ENCODE results near the gene GFER. TPM values are rescaled to one million over a fixed set of nuclear protein-coding genes. Genes with fewer than 3 reads are reported as not detected.

Gene GFER
- total and polyA plus RNA-seq, 9 of the 15 experiments (the other 6 are each of a cell fraction or from before 2014, with no cell fraction given) = 4.3 to 53.7 (median 19.8) TPM

GRCh38 chr16:2003827-2004641 lies 20.0 kb downstream of the GFER start (continued):
- TF ChIP-seq MAFG (tag; conservative IDR thresholded peaks at IDR 0.05) (no peak), CBX3 (IDR thresholded peaks at IDR 0.05; ENCODE audit: borderline replicate concordance in 1 of 2, low read length in 2 of 2) (peak in 1 of 2 experiments; percentile 52; a peak in 1 of 3 replicates), HDAC3 (IDR thresholded peaks at IDR 0.05; ENCODE audit: borderline replicate concordance, partially characterized antibody) (no peak), NR1H2 (CRISPR knock-in tag; IDR thresholded peaks at IDR 0.05) (no peak), ZNF24 (IDR thresholded peaks at IDR 0.05) (no peak), XRCC3 (IDR thresholded peaks at IDR 0.05) (no peak), EZH2 (IDR thresholded peaks at IDR 0.05; ENCODE audit: borderline replicate concordance, low read depth, low read length) (no peak), TAF9B (IDR thresholded peaks at IDR 0.05; ENCODE audit: partially characterized antibody) (no peak), ZSCAN29 (IDR thresholded peaks at IDR 0.05) (no peak), EWSR1 (IDR thresholded peaks at IDR 0.05; ENCODE audit: borderline replicate concordance, low read depth, partially characterized antibody) (no peak), CREM (IDR thresholded peaks at IDR 0.05; ENCODE audit: low read depth) (peak; percentile 70), PPARD (CRISPR knock-in tag; IDR thresholded peaks at IDR 0.05) (no peak), ZNF584 (CRISPR knock-in tag; IDR thresholded peaks at IDR 0.05; ENCODE audit: low read depth) (no peak), SMARCC2 (IDR thresholded peaks at IDR 0.05; ENCODE audit: low read depth) (no peak), KHSRP (IDR thresholded peaks at IDR 0.05) (no peak), LARP7 (IDR thresholded peaks at IDR 0.05) (no peak), FOXM1 (IDR thresholded peaks at IDR 0.05; ENCODE audit: low read depth) (no peak), FOXM1 (CRISPR knock-in tag; IDR thresholded peaks at IDR 0.05; ENCODE audit: low read depth) (no peak), POLR2A (conservative IDR thresholded peaks at IDR 0.05) (peak; percentile 28; the same call in 1 of the 2 replicates)
- TF ChIP-seq, protein P1, sequence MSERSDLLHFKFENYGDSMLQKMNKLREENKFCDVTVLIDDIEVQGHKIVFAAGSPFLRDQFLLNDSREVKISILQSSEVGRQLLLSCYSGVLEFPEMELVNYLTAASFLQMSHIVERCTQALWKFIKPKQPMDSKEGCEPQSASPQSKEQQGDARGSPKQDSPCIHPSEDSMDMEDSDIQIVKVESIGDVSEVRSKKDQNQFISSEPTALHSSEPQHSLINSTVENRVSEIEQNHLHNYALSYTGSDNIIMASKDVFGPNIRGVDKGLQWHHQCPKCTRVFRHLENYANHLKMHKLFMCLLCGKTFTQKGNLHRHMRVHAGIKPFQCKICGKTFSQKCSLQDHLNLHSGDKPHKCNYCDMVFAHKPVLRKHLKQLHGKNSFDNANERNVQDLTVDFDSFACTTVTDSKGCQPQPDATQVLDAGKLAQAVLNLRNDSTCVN (CRISPR knock-in tag; IDR thresholded peaks at IDR 0.05) = no peak
- TF ChIP-seq, protein P2, sequence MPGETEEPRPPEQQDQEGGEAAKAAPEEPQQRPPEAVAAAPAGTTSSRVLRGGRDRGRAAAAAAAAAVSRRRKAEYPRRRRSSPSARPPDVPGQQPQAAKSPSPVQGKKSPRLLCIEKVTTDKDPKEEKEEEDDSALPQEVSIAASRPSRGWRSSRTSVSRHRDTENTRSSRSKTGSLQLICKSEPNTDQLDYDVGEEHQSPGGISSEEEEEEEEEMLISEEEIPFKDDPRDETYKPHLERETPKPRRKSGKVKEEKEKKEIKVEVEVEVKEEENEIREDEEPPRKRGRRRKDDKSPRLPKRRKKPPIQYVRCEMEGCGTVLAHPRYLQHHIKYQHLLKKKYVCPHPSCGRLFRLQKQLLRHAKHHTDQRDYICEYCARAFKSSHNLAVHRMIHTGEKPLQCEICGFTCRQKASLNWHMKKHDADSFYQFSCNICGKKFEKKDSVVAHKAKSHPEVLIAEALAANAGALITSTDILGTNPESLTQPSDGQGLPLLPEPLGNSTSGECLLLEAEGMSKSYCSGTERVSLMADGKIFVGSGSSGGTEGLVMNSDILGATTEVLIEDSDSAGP (CRISPR knock-in tag; IDR thresholded peaks at IDR 0.05) = 0 out of 2 replicates have a peak, but pooled peaks have one; percentile 31
- TF ChIP-seq, protein P3, sequence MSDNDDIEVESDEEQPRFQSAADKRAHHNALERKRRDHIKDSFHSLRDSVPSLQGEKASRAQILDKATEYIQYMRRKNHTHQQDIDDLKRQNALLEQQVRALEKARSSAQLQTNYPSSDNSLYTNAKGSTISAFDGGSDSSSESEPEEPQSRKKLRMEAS (CRISPR knock-in tag; IDR thresholded peaks at IDR 0.05) = peak; percentile 85
- TF ChIP-seq, protein P4, sequence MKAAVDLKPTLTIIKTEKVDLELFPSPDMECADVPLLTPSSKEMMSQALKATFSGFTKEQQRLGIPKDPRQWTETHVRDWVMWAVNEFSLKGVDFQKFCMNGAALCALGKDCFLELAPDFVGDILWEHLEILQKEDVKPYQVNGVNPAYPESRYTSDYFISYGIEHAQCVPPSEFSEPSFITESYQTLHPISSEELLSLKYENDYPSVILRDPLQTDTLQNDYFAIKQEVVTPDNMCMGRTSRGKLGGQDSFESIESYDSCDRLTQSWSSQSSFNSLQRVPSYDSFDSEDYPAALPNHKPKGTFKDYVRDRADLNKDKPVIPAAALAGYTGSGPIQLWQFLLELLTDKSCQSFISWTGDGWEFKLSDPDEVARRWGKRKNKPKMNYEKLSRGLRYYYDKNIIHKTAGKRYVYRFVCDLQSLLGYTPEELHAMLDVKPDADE (conservative IDR thresholded peaks at IDR 0.05; ENCODE audit: control insufficient read depth, low read depth, low read length) = peak; percentile 87
- TF ChIP-seq, protein P5, sequence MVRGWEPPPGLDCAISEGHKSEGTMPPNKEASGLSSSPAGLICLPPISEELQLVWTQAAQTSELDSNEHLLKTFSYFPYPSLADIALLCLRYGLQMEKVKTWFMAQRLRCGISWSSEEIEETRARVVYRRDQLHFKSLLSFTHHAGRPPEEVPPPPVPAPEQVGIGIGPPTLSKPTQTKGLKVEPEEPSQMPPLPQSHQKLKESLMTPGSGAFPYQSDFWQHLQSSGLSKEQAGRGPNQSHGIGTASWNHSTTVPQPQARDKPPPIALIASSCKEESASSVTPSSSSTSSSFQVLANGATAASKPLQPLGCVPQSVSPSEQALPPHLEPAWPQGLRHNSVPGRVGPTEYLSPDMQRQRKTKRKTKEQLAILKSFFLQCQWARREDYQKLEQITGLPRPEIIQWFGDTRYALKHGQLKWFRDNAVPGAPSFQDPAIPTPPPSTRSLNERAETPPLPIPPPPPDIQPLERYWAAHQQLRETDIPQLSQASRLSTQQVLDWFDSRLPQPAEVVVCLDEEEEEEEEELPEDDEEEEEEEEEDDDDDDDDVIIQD (CRISPR knock-in tag; IDR thresholded peaks at IDR 0.05) = no peak
